Suprapubic skin (tissue), 4 donors: ENCODE measurements around the gene SPATA32. TPM values are rescaled to one million over a fixed set of nuclear protein-coding genes. Genes with fewer than 3 reads are reported as not detected.

Experiments used
- DNase-seq, 2 donors: peaks; one replicate each; pipeline ENCODE4 v3.0.0-alpha.2; 2019; ENCODE audit warnings: low spot score in 2 of 2
- H3K27ac ChIP-seq: fragments of 200-600 bp; sonication (generic); one replicate; pipeline ENCODE4 v1.5.1; 2019
- H3K27me3 ChIP-seq: fragments of 200-600 bp; sonication (generic); one replicate; pipeline ENCODE4 v1.5.1; 2019
- H3K36me3 ChIP-seq: fragments of 200-600 bp; sonication (generic); one replicate; pipeline ENCODE4 v1.5.1; 2019
- H3K4me1 ChIP-seq: fragments of 200-600 bp; sonication (generic); one replicate; pipeline ENCODE4 v1.5.1; 2019
- H3K4me3 ChIP-seq: fragments of 200-600 bp; sonication (generic); one replicate; pipeline ENCODE4 v1.5.1; 2019; ENCODE audit warnings: mild to moderate bottlenecking
- H3K9me3 ChIP-seq: fragments of 200-600 bp; sonication (generic); one replicate; pipeline ENCODE4 v1.5.1; 2019
- CTCF ChIP-seq, 2 donors: fragments of 200-600 bp in 1 of 2; fragments of 450-650 bp in 1 of 2; sonication (generic) in 1 of 2; IDR thresholded peaks; one replicate each; pipeline ENCODE4 v1.5.1; 2016 to 2019; ENCODE audit warnings: antibody characterized with exemption in 2 of 2, mild to moderate bottlenecking in 1 of 2, moderate library complexity in 1 of 2
- EP300 ChIP-seq: sonication (generic); formaldehyde crosslinking; IDR thresholded peaks from one replicate; pipeline ENCODE4 v1.6.1; 2017; ENCODE audit warnings: antibody characterized with exemption
- POLR2A ChIP-seq, 2 donors: fragments of 450-650 bp; IDR thresholded peaks; one replicate each; pipeline ENCODE4 v1.6.1; 2017; ENCODE audit warnings: antibody characterized with exemption in 2 of 2, mild to moderate bottlenecking in 2 of 2, moderate library complexity in 2 of 2
- POLR2AphosphoS5 ChIP-seq, 3 donors: sonication (generic); formaldehyde crosslinking; IDR thresholded peaks; one replicate each; pipeline ENCODE4 v1.6.1; 2017; ENCODE audit warnings: antibody characterized with exemption in 3 of 3
- WGBS: methylation state at CpG from one replicate; pipeline ENCODE4 v1.1.5; 2018; 5-methylcytosine and 5-hydroxymethylcytosine counted together
- total RNA-seq, 4 donors: library from RNA; depleted of rRNA; stranded (reverse); fragments of >200 nt; gene quantifications; one replicate each; pipeline ENCODE4 v1.1.0, GENCODE V29; 2016

Gene SPATA32
- total RNA-seq, 4 donors from 2014 or later = not detected

- peaks cover 17% of the 10 kb centered on the region for H3K4me1 ChIP-seq
- H3K36me3 ChIP-seq = peaks cover 21% of the 10 kb centered on the region
- no peaks in the 10 kb centered on the region for H3K9me3 ChIP-seq
- no peaks in the 10 kb centered on the region for H3K27me3 ChIP-seq
- no peak for DNase-seq
- 80% methylated on average over 2 of the region's 2 CpGs for WGBS
- no peak overlapping the region for H3K27ac ChIP-seq
- H3K4me3 ChIP-seq = no peak overlapping the region
- TF ChIP-seq EP300 (no peak), POLR2A (IDR thresholded peaks at IDR 0.05) (no peak), CTCF (IDR thresholded peaks at IDR 0.05) (no peak), POLR2AphosphoS5 (IDR thresholded peaks at IDR 0.05) (no peak)
Measured at GRCh38 chr17:45237686-45238085, 24.2 kb downstream of the SPATA32 start.

- Histone ChIP-seq H3K9me3 (no peaks in the 10 kb centered on the region), H3K36me3 (peaks cover 15% of the 10 kb centered on the region), H3K27ac (no peak overlapping the region), H3K4me1 (peaks cover 12% of the 10 kb centered on the region), H3K27me3 (no peaks in the 10 kb centered on the region), H3K4me3 (no peak overlapping the region)
- TF ChIP-seq EP300 (no peak), POLR2A (IDR thresholded peaks at IDR 0.05) (no peak)
- DNase-seq = peak in 1 of 2 donors; percentile 42
- 82% methylated on average over 4 of the region's 5 CpGs for WGBS
Measured at GRCh38 chr17:45236282-45236606, 25.6 kb downstream of the SPATA32 start.

- Histone ChIP-seq H3K4me1 (peaks cover 12% of the 10 kb centered on the region), H3K27me3 (no peaks in the 10 kb centered on the region), H3K9me3 (no peaks in the 10 kb centered on the region), H3K27ac (no peak overlapping the region), H3K36me3 (peaks cover 9% of the 10 kb centered on the region), H3K4me3 (no peak overlapping the region)
- WGBS = 45% methylated on average over 14 of the region's 20 CpGs
- DNase-seq = peak; percentile 90 to 92
- no peak for TF ChIP-seq POLR2A (IDR thresholded peaks at IDR 0.05)
- peak; percentile 63 to 83 for TF ChIP-seq CTCF (IDR thresholded peaks at IDR 0.05)
Measured at GRCh38 chr17:45235416-45236281, 26.2 kb downstream of the SPATA32 start.

- Histone ChIP-seq H3K27me3 (no peaks in the 10 kb centered on the region), H3K36me3 (peaks cover 6% of the 10 kb centered on the region), H3K27ac (no peak overlapping the region), H3K4me3 (no peak overlapping the region), H3K4me1 (peaks cover 19% of the 10 kb centered on the region), H3K9me3 (no peaks in the 10 kb centered on the region)
- DNase-seq = no peak
- 54% methylated on average over 5 of the region's 6 CpGs for WGBS
- no peak for TF ChIP-seq EP300
- no peak for TF ChIP-seq POLR2A (IDR thresholded peaks at IDR 0.05)
- TF ChIP-seq CTCF (IDR thresholded peaks at IDR 0.05) = no peak
- no peak for TF ChIP-seq POLR2AphosphoS5 (IDR thresholded peaks at IDR 0.05)
Measured at GRCh38 chr17:45234641-45235415, 27.1 kb downstream of the SPATA32 start.

GRCh38 chr17:45233423-45233924 lies 28.4 kb downstream of the SPATA32 start:
- Histone ChIP-seq H3K9me3 (no peaks in the 10 kb centered on the region), H3K27ac (no peak overlapping the region), H3K27me3 (no peaks in the 10 kb centered on the region), H3K4me1 (peaks cover 33% of the 10 kb centered on the region), H3K4me3 (no peak overlapping the region), H3K36me3 (peaks cover 3% of the 10 kb centered on the region)
- 86% methylated on average over 7 of the region's 8 CpGs for WGBS
- DNase-seq = no peak
- no peak for TF ChIP-seq CTCF (IDR thresholded peaks at IDR 0.05)
- TF ChIP-seq POLR2A (IDR thresholded peaks at IDR 0.05) = no peak
- TF ChIP-seq EP300 = no peak
- TF ChIP-seq POLR2AphosphoS5 (IDR thresholded peaks at IDR 0.05) = no peak
